CD4-positive, alpha-beta T cell treated with Interleukin-12 subunit alpha and Interleukin-12 subunit beta, for 1 hour (primary cell): Measurements from ENCODE around the gene BTBD9.

ENCODE experiments used
- DNase-seq: peaks from one replicate; pipeline ENCODE4 v3.0.0-alpha.2; 2020

The BTBD9 gene

DNA sequence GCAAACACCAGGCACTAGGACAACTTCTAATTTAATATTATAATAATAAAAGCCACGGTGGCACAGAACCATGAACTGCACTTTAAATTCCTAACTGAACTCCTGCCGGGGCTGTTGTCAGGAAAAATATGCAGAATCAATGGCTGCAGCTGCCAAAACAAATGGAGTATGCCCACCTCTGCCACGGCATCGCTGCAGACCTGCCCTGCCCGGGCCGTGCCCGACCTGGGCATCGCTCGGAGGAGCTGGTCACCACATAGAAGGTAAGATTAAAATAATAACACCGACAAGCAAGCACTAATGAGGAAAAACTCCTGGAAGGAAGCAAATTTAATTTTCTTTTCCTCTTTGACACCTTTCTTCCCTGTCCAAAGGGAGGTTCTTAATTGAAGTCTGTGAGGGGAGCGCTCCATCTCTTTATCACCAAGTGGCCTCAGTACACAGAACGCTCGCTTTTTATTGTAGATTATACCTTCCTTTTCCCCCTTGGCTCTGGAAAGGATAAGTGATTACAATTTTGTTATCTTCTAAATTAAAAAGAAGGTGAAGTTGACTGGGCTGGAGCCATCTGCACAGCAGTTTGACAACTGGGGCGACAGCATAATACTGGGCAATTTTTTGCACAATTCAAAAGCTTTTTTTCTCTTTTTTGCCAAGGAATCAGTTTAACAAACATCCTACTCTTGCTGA, 468.9 kb downstream of the BTBD9 start:
- no peak for DNase-seq

DNA sequence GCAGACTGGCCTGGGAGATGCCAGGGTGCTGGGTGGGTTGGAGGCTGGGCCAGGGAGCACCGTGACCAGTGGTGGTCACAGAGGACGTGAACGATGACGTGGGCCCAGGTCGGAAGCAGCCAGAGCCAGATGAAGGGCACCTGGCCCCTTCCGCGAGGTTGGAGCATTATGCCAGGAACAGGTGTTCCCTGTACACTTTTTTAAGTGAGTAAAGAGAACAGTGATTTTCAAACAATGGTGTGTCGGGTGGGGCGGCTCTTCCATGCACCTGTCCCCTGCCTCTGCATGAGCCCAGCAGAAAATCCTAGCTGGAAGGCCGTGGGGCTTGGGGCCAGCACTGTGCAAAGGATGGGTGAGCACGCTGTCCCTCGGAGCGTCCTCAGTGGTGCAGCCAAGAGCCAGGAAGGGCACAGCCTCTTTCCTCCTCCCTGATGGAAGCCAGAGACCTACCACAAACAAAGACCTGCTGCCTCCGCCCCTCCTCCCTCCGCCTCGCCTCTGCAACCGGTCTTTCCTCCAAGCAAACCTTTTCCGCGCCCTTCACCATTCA, 469.7 kb downstream of the BTBD9 start:
- DNase-seq = no peak

- DNase-seq = no peak
Observed at GRCh38 chr6:38169221-38169976, 470.3 kb downstream of the BTBD9 start.

DNA sequence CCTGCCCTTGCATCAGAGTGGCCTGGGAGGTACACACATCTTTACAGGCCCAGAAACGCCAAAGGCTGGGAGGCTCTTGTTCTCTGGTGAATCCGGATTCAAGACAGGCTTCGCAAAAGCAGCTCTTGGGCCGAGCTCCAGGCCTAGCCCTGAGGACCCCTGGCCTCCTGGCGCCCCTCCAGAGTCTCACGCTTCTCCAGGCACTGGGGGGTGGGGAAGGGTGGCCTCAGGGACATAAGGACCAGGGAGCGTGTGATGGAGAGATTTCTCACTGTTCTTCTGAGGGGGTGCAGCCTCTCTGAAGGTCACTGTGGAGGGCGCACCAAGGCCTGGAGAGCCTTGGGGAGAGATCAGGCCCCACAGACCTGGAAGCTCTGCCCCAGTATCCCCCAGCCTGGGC, 471.0 kb downstream of the BTBD9 start:
- no peak for DNase-seq

- DNase-seq = no peak
Observed at GRCh38 chr6:38168126-38168525, 471.6 kb downstream of the BTBD9 start.

DNA sequence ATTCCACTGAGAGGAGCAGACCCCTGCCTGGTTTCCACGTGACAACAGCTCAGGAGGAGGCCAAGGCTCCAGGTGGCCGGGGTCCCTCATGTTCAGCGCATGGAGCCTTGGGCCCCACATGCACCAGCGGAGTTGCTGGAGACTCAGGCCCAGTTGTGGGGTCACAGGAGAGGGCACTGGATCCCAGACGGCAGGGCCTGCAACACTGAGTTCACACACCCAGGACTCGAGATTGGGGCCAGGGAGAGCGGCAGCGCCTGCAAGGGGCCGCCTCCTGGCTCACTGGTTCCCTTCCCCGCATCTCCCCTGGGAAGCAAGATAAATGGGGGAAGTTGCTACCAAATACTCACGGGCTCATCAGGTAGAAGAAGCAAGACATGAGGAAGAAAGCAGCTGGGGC, 472.1 kb downstream of the BTBD9 start:
- no peak for DNase-seq

GRCh38 chr6:38166411-38167240, 473.1 kb downstream of the BTBD9 start:
- DNase-seq = no peak

DNA sequence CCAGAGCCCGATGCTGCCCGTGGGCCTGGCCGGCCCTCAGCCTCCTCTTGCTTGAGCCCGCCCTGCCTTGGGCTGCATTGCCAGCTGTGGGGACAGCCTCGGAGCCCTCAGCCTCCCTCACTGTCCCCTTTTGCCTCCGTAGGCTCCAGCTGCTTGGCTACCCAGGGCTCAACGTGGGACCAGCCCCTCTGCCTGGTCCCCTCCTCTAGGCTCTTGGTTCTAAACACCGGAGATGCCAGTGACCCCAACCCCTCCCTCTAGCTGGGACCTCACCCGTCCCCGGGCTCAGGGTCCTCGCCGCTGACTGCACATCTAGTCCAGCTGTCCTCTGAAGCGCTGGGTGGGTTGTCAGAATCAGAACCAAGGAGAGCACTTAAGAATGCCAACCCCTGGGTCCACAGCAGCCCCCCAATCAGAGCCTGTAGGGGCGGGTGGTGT, 475.0 kb downstream of the BTBD9 start:
- DNase-seq = no peak

DNA sequence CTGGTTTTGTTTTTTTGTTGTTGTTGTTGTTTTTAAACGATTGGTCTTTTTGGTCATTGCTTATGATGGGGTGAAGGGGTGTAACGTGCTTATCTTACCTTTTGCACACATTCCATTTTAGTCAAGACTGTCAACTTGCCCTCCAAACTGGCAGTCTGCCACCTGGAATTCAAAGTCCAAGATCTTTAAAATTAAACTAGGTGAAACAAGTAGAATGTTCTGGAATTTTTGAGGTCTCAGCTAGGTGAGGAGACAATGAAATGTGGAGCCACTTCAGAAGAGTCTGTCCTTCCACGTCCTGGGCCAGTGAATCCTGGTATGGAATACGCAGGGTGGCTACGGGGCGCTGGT, 475.6 kb downstream of the BTBD9 start:
- no peak for DNase-seq

DNA sequence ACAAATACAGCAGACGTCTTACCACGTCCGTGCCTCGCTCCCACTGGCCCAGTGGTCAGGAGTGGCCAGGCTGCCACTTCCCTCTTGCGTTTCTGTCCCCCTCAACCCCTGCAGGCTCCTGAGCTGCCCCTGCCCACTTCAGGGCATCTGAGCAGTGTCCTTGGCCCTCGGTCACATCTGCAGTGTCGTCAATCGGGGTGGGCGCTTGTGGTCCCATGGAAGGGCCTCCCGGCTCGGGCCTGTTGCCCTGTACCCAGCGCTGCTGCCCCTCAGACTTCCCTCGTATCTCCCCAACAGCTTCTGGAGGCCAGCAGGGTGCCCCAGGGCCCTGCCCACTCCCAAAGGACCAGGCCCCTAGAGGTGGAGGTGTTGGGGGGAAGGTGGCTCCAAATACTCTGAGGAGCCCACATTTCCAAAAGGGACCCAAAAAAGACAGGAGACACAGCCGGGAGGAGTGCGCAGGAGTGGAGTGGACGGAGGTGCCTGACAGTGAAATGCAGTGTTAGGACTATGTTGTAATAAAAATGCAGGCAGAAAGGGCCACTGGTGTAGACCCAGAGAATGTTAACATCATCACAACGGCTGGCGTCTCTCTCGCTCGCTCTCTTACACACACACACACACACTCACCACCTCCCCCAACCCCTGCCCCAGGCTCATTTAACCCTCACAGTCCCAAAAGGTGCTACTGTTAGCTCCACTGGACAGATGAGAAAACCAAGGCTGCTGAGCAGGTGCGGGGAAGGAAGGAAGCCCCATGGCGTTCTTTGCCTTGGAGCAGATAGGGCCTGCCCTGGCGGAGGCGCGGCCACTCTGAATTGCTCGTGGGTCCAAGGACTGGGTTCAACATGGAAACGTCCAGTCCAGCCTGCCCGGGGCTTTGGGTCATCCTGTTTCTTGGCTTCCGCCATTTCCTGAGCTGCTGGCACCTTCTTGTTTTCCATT, 476.3 kb downstream of the BTBD9 start:
- no peak for DNase-seq

DNA sequence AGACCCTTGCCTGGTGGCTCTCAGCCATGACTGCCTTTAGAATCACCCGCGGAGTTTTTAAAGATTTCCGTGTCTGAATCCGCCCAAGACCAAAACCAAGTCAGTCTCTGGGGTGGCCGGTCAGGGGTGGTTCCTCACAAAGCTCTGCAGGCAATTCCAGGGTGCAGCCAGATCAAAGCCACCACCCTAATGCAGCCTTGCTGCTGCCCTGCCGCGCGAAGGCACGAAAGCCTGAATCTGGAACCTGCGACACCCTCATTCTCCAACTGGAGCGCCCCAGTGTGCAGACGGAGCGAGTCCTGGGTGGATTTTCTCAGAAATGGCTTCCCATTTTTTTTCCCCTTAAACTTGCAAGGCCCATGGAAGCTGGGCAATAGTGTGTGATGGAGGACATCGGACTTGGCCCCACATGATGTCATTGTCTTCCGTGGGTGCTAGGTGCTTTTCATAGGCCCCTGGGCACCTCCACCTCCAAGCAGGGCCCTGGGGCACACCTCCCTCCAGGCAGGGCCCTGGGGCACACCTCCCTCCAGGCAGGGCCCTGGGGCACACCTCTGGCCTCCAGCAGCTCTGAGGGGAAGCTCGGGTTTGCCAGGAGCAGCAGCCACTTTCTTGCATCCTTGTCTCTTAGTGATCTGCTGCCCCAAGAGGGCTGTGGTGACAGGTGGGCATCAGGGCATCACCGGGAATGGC, 477.1 kb downstream of the BTBD9 start:
- DNase-seq = no peak

GRCh38 chr6:38161754-38162492, 477.8 kb downstream of the BTBD9 start:
- DNase-seq = no peak

- DNase-seq = no peak
Observed at GRCh38 chr6:38161331-38161730, 478.4 kb downstream of the BTBD9 start.

DNA sequence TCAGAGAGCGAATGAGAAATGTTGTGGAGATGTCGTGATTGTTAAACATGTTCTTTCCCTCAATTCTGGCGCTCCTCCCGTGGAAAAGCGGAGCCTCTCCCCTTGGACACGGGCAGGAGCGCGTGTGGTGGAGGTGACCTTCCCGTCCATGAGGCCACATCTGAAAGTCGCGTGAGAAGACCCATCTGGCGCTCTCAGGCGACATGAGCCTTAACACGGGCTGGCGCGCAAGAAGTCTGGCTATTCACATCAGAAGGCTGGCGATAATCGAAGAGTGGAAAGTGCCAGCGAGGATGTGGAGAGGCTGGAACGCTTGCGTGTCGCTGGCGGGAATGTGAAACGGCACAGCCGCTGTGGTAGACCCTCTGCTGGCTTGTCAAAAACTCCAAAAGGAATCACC, 478.9 kb downstream of the BTBD9 start:
- no peak for DNase-seq

- DNase-seq = no peak
Observed at GRCh38 chr6:38159596-38159995, 480.1 kb downstream of the BTBD9 start.

- DNase-seq = no peak
Observed at GRCh38 chr6:38158762-38159350, 480.9 kb downstream of the BTBD9 start.

- DNase-seq = no peak
Observed at GRCh38 chr6:38157905-38158304, 481.8 kb downstream of the BTBD9 start.

GRCh38 chr6:38156818-38157565, 482.7 kb downstream of the BTBD9 start:
- no peak for DNase-seq

DNA sequence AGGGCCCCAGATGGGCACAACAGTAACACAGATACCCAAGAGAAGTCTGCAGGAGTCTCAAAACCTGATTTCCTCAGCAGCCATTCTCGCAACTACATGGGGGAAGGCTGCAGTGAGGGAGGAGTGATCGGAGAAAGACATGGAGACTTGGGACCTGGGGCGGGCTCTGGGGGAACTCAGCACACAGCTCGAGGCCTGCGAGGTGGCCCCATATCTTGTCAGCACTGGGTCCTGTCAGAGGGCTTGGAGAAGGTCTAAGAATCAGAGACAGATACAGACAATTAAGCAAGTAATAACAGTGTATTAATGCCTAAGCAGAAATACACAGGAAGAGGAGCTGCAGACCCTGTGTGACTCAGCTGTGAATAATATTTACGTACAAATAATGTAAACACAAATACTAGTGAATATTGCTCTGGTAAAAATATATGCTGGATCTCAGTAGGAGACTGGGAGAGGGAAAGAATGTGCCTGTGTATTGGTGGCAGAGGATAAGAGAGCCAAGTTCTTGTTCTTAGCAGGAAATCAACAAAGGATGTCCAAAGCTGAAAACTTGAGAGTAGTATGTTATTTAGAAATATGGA, 484.0 kb downstream of the BTBD9 start:
- DNase-seq = no peak
